HG03175 (cell line): ENCODE measurements around the gene VAMP5.
"Not testable (repeated sequence)": the region's sequence is repeated elsewhere in the genome, so short reads cannot be mapped to it uniquely, and the experiment has no call there.

Experiments used
- ATAC-seq: cut with Tn5 transposase; IDR thresholded peaks from one replicate; pipeline ENCODE4 v1.9.1; 2021; ENCODE audit warnings: mild to moderate bottlenecking, moderate library complexity; ENCODE audit not compliant: unreplicated experiment

VAMP5 gene

DNA sequence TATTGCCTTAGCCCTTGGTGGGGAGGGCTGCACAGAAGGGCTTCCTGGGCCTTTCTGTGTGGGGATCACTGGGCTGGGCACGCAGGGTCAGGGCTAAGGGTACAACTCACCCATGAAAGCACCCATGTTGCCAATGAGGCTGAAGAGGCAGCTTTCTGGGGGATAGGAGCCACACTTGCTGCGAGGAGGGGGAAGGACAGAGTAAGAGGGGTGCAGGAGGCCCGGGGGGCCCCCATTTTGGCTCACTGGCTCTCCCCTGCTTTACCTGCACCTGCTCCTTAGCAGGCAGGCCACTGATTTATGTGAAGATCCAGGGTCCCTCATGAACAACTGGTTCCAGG is 16.0 kb downstream of the VAMP5 start:
- ATAC-seq, result no peak

DNA sequence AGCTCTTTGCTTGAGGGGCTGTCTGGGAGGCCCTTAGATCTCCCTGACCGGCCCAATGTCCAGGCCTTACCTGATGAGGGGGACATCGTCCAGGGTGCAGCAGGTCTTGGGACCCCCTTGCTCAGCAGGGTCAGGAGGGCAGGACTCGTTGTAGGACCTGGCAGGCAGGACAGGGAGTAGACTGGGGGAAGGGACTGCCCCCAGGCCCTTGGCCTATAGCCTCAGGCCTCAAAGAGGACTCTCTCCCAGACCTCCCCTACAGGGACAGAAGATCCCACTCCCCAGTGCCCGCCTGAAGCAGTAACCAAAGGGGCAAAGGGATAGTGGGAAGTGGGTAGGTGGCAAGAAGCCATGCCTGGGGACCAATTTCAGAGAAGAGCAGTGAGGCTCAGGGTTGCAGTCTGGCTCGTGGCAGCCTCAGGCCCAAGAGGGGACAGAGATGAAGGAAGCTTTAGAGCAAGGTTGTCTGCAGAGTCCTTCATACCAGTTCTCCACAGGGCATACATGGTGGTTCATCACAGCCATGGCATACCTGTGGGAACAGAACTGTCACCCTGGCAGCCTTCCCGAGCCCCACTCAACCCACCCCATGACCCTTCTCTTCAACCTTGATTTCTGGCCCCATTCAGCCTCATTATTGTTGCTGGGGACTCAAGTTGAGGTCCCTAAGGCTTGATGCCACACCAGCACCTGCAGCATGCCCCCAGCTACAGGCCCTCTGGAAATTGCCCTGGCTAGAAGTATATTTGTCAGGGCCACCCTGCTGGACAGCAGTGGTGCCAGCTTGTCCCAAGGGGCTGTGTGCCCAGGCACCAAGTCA is 16.9 kb downstream of the VAMP5 start:
- ATAC-seq, result no peak

DNA sequence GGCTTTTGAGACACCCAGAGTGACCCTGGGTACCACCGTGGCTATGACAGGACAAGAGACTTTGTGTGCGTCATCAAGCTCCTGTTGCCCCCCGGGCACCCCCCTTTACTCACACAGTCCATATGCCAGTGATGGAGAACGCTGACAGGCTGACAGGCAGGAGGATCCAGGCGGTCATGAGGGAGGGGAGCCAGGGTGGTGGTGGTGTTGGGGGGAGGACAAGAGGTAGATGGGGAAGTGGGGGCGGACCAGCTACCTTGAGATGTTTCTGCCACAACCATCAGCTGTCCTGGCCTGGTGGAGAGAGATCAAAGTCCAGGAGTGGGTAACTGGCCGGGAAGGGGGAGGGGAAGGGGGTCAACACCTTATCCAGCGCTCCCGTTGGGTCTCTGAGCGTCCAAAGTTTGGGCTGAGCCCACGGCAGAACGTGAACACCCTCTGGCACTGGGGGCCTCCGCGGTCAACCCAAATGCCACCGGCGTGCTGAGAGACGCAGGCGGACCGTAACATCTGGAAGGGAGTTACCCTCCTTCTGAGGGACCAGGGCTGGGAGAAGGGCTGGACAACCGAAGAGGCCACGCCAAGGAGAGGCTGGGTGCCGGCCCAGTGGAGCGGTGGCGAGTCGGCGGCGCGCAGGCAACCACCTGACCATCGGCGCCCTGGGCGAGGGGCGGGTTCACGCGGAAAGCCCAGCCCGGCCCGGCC is 17.7 kb downstream of the VAMP5 start:
- ATAC-seq, result peak; percentile 37

DNA sequence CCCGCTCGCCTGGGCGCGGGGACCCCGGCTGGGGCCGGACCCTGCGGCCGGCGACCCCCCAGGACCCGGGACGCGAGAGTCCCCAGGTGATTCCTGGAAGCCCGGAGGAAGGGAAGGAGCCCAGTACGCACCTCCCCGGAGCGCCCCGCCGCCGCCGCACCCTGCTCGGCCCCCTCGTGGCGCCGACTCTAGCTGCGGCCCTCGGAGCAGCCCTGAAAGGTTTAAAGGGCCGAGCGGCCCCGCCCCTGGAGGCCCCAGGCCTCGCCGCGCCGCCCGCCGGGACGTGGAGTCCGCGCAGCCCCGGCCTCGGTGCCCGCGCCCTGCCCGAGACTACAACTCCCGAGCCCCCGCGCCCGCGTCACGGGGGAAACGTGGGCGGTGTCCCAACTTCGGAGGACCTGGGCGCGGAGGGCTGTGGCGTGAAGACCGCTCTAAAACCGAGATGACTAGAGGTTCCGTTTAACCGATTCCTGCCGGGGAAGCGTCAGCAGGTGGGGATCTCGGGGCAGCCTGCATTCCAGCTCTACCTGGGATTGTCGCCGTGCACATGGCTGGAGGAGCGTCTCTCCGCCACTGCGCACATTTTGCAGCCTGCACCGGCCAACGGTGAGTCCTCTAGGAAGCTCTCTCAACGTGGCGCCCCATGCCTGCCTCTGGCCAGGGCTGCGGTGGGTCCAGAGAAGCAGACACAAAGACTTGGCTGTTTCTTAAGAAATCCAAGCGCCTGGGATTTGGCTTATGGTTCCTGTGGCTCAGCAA is 18.4 kb downstream of the VAMP5 start, which contains the start of gene TMEM150A:
Gene TMEM150A (minus strand): TSS at position 223 of the 759 bp plus-strand sequence. CDS start 750 bp downstream, outside the sequence.
- ATAC-seq, result peak; percentile 97

DNA sequence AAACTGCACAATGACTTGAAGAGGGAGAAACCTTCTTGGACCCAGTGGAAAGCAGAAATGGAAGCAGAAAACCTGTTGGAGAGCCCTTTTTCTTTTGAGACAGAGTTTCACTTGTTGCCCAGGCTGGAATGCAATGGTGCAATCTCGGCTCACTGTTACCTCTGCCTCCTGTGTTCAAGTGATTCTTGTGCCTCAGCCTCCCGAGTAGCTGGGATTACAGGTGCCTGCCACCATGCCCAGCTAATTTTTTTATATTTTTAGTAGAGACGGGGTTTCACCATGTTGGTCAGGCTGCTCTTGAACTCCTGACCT is 19.9 kb downstream of the VAMP5 start:
- not testable (repeated sequence) for ATAC-seq

DNA sequence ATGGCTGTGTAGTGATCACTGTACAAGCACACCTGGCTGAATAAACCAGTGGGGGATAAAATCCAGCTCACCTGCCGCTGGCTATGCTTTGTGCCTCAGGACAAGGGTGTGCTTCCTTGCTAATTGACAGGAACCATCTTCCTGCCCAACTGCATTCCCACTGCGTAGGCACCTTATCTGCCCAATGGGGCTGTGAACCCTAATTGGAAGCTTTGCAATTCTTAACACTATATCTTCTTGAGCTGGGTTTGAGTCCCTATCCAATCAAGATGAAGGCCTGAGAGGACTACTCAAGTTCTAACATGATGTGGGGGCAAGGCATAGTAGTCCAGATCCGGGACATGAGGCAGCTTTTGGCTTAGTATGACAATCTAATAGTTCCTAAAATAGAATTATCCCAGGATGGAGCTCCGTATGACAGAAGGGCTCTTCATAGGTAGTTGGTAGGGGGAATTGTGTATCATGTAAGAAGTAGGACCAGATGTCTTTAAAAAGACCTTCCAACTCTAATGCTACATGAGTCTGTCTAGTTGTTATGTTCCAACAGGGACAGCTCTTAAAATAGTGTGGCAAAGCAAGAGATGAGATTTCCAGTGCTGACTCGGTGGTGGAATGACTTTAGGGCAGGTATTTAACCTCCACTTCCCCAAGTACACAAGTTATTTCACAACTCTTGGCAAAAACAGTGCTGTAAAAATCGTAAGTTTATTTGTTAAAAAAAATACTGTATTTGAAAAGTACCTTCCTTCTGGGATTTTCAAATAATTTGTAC is 20.5 kb downstream of the VAMP5 start:
- no peak for ATAC-seq

DNA sequence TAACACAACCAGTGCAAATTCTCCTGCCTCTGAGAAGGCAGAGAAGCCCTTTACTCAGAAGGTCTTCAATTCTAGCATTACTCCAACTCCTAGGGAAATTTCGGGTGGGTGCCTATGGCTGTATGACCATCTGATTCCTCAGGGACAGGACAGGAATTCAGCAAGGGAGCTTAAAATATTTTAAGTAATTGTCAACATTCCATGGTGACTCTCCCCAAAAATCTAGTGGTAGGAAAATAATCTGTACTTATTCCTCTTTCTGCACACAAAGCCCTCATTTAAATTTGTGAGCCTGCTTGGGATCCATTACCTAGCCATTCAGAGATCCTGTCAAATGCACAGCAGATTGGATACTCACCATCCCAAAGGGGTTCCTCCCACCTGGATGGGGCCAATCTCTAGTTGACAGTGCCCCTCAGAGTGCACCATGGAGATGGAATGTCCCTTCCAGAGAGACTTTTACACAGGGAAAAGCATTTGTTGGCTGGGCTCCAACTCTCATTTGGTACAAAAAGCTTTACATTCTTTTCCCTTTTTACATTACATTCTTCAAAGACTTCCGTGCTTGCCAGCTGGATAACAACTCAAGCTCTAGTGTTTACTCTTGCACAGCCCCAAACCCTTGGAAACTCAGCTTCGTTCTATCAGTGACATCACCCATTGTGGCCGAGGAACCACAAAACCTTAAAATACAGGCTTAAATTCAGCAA is 21.3 kb downstream of the VAMP5 start:
- ATAC-seq, result no peak

DNA sequence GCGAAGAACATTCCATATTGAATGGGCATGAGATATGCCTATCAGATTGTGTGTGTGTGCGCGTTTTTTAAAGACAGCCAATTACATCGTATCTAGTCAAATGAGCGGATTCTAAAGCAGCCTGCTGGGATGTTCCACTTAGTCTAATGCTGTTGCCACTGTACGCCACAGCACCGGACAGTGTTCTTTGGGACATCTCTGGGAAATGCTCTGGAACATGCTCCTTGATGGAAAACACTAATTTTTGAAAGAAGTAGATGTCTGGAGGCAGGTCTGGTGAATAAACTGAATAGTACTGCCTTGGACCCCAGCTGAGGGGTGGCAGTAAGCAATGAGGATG is 21.9 kb downstream of the VAMP5 start:
- ATAC-seq, result no peak

DNA sequence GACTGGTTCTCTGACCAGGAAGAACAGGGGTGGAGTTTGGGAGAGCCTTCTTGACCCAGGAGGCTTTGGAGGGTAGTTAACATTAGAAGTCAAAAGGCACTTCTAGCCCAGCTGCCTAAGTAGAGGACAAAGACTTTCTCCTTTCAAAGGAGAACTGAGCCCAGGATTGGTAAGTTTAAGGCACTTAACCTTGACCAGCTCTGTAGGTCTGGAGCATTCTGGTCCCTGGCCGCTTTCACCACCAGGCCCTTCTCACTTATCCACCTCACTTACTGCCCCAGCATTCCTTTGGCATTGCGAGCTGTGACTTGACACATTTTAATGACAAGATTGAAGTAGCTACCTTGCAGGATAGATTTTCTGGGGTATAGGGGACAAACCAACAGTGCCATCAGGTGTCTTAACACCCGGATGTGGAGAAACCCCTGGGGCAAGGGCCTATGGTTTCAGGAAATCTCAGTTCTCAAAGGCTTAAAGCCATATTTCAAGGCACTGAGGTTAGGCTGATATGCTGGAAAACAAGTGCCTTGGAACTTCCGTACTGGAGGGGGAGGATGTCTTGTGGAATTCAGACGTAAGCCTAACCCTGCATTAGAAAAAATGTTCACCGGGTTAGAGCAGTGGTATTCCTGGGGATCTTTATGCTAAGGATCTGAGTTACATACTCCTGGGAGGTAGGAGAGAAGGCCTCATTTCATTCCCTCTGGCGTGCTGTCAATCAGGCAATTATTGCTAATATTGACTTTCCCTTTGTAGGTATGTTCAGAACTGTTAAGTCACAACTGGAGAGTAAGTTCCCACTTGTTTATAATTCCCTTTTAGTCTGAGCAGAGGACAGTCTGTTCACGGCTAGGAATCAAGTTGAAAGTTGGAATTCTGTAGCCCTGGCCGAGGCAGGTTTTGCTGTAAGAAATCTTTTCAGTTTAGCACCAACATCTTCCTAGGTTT is 23.3 kb downstream of the VAMP5 start:
- ATAC-seq, result no peak

DNA sequence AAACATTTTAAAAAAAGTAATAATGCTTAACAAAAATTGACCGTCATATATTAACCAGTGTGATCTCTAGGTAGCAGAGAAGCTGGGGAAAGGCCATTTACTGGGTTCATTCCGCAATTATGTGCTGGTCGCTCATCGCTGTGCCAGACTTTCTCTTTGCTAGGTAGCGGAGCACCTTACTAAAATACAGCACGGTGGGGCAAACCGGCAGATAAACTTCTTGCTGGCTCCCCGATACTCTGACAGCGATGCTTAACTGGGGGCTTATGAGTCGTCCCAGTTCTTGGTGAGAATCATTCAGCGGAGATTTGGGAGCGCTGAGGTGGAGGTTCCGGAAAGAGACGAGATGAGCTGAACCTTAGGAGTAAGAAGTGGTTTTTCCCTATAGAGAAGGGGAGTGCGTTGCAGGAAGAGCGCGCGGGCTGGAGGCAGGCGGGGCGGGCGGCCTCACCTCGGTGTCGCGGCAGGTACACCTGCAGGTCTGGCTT is 27.0 kb downstream of the VAMP5 start:
- ATAC-seq, result no peak

DNA sequence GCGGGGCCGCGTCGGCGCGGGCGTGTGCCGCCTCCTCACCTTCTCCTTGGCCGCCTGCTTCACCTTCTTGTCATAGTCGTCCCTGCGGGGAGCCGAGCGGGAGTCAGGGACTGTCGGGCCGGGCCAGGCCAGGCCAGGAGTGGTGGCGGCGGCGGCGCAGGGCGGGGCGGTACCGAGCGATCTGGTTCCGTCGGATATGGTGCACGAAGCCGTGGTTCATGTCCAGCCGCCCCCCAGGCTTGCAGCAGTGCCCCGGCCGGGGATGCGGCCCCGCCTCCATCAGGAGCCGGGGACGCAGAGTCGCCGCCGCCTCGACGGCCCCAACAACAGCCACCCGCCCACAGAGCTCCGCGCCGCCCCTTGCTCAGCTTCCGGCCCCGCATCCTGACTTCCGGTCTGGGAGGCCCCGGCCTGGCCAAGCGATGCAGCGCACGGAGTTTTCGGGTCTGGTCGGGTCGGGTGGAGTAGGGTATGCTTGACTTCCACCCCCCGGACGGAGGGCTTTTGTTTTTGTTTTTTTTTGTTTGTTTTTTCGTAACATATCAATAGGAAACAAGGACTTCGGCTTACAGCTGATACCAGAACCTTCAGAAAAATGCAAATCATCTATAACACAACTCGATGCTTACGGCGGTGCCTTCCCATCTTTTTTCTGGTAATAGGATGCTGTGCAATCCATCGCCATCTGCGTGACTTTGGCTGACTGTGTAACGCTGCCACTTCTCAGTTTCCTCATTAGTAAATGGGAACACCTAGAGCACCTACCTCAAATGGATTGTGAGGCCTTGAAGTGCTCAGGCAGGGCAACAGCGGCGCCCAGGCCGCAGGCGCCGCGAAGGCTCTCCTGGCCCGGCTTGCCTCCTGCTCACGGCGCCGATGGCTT is 27.7 kb downstream of the VAMP5 start, which contains the start of gene C2orf68:
Gene C2orf68 (minus strand): TSS at position 362 of the 883 bp plus-strand sequence. CDS start 82 bp downstream, at position 280.
- ATAC-seq, result peak; percentile 76

DNA sequence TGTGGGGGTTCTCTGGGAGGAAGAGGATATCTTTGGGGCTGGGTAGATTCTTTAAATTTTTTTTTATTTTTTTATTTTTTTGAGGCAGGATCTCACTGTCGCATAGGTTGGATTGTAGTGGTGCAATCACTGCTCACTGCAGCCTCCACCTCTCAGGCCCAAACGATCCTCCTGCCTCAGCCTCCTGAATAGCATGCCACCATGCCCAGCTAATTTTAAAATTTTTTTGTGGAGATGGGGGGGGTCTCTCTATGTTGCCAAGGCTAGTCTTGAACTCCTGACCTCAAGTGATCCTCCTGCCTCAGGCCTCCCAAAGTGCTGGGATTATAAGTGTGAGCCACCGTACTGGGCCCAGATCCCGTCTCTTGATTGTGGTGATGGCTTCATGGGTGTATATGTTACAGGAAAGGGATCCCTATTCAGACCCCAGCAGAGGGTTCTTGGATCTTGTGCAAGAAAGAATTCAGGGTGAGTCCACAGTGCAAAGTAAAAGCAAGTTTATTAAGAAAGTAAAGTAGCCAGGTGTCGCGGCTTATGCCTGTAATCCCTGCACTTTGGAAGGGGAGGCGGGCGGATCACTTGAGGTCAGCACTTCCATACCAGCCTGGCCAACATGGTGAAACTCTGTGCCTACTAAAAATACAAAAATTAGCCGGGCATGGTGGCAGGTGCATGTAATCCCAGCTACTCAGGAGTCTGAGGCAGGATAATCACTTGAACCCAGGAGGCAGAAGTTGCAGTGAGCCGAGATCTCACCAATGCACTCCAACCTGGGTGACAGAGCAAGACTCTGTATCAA is 29.7 kb downstream of the VAMP5 start:
- no peak for ATAC-seq

DNA sequence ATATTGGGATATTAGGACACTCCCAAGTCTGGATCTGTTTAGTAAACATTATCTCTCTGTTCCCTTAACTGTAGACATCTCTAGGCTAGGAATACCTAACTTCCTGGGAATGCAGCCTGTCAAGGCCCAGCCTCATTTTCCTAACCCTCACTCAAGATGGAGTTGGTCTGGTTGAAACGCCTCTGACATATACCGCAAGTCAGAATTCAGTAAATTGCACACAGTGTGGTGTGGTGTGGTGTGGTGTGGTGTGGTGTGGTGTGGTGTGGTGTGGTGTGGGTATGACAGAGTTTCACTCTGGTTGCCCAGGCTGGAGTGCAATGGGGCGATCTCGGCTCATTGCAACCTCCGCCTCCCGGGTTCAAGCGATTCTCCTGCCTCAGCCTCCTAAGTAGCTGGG is 30.5 kb downstream of the VAMP5 start:
- not testable (repeated sequence) for ATAC-seq

DNA sequence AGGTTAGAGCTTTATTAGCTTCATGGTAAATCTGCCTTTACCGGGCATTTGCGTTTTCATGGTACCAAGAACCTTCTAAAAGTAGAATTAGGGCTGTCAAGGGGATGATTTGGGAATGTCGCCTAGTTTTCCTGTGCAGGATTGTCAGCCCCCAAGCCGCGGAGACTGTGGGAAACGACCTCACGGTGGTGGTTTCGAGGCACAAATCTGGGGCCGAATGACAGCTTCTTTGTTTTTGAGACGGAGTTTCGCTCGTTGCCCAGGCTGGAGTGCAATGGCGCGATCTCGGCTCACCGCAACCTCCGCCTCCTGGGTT is 31.1 kb downstream of the VAMP5 start:
- ATAC-seq, result no peak

DNA sequence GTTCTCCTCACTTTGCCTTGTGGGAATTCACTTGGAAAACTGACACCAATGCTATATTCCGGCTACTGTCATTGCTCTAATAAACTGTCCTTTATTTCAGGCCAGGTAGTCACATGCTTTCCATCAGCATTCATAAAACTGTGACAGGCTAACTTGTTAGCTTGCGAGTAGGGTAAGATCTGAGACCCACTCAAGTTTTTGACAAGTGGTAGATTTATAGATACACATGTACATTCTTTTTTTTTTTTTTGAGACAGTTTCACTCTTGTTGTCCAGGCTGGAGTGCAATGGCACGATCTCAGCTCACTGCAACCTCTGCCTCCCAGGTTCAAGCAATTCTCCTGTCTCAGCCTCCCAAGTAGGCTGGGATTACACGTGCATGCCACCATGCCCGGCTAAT is 33.5 kb downstream of the VAMP5 start:
- ATAC-seq, result not testable (repeated sequence)

DNA sequence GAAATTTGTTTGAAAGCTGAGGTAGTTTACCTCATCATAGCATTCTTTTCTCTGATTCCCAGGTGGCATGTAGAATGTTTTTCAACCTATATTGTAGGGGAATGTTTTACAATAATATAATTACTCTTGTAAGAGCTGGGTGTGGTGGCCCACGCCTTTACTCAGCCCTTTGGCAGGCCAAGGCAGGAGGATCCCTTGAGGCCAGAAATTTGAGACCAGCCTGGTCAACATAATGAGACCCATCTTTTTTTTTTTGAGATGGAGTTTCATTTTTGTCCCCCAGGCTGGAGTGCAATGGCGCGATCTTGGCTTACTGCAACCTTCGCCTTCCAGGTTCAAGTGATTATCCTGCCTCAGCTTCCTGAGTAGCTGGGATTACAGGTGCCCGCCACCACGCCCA is 35.4 kb downstream of the VAMP5 start:
- no peak for ATAC-seq

DNA sequence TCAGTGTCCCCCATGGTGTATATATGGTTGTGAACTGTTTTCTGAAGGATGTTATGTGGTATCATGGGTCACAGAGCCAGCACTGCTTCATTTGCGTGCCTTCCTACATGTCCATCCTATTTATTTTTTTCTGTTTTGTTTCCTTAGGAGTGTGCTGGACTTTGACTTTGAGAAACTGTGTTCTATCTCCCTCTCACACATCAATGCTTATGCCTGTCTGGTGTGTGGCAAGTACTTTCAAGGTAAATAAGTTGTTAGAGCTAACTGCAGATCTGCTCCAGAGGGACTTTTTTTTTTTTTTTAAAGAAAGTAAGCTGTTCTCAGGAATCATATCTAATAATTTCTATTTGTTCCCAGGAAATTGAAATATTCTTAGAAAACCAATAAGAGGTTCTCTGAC is 37.1 kb downstream of the VAMP5 start:
- no peak for ATAC-seq
